ENCODE data around the gene CCL7. TPM values are rescaled to one million over a fixed set of nuclear protein-coding genes. Genes with fewer than 3 reads are reported as not detected.

Gene CCL7
- total and polyA plus RNA-seq, 4 donors: not detected

DNA sequence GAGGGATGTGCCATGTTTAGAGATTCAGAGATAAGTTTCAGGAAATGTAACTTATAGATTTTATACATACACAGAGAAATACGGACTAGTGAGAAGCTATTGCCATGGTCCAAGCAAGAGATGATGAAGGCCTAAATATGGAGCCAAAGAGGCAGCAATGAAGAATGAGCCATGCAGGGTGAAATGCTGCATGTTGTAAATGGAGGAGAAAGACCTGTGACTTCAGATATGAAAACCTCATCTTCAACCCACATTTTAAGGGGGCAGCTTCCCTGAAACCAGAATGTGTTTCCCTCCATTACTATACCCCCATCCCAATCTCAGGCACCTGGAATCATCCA is 12.1 kb upstream of the CCL7 start:
- 78 to 81% methylated on average over 1 of the region's 1 CpG for WGBS, 2 donors
- intact Hi-C loops (cut with DNase I): loop anchor here in 1 of 2 donors (10.0 kb wide), 1 partner anchor 1433 kb away; no protein-coding TSS in a partner anchor
- H3K27me3 ChIP-seq (ENCODE audit: control insufficient read depth in 1 of 2, insufficient read depth in 2 of 2, low read length in 1 of 2): no peaks in the 10 kb centered on the region
- peaks cover 2 to 11% of the 10 kb centered on the region in 2 donors for H3K4me1 ChIP-seq (ENCODE audit: control insufficient read depth in 1 of 2, insufficient read depth in 2 of 2, low read length in 2 of 2)
- no peak for DNase-seq
- H3K4me3 ChIP-seq (ENCODE audit: low read length in 2 of 2): no peak overlapping the region
- H3K9me3 ChIP-seq (ENCODE audit: control insufficient read depth, low read length): no peaks in the 10 kb centered on the region
- no peak overlapping the region for H3K27ac ChIP-seq (ENCODE audit: low read depth in 1 of 2, low read length in 2 of 2)
- H3K36me3 ChIP-seq (ENCODE audit: control insufficient read depth in 1 of 2, insufficient read depth in 2 of 2, low read length in 1 of 2): no peaks in the 10 kb centered on the region
- ATAC-seq (ENCODE audit: low FRiP score): no peak

DNA sequence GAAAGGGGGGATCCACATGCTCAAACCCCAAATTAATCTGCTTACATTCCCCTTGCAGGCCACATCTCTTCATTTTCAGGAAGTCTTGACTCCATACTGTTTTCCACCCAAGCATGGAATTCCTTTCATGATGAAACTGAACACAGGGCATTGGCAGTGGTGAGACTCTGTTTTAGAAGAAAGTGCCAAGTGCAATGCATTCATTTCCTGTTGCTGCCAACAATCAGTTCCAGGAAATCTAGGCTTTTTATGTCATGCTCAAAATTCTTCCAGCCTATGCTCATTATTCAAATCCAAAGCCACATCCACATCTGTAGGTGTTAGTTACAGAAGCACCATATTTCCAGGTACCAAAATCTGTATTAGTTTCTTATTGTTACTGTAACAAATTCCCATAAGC is 10.9 kb upstream of the CCL7 start:
- H3K36me3 ChIP-seq (ENCODE audit: control insufficient read depth in 1 of 2, insufficient read depth in 2 of 2, low read length in 1 of 2): no peaks in the 10 kb centered on the region
- intact Hi-C loops (cut with DNase I): loop anchor here in 1 of 2 donors (10.0 kb wide), 1 partner anchor 1434 kb away; no protein-coding TSS in a partner anchor
- no peaks in the 10 kb centered on the region for H3K27me3 ChIP-seq (ENCODE audit: control insufficient read depth in 1 of 2, insufficient read depth in 2 of 2, low read length in 1 of 2)
- H3K4me1 ChIP-seq (ENCODE audit: control insufficient read depth in 1 of 2, insufficient read depth in 2 of 2, low read length in 2 of 2): peaks cover 2 to 4% of the 10 kb centered on the region in 2 donors
- no peak for DNase-seq
- H3K27ac ChIP-seq (ENCODE audit: low read depth in 1 of 2, low read length in 2 of 2): peak overlapping the region in 1 of 2 donors; percentile 7
- no peaks in the 10 kb centered on the region for H3K9me3 ChIP-seq (ENCODE audit: control insufficient read depth, low read length)
- no peak for ATAC-seq (ENCODE audit: low FRiP score)
- H3K4me3 ChIP-seq (ENCODE audit: low read length in 2 of 2): no peak overlapping the region

DNA sequence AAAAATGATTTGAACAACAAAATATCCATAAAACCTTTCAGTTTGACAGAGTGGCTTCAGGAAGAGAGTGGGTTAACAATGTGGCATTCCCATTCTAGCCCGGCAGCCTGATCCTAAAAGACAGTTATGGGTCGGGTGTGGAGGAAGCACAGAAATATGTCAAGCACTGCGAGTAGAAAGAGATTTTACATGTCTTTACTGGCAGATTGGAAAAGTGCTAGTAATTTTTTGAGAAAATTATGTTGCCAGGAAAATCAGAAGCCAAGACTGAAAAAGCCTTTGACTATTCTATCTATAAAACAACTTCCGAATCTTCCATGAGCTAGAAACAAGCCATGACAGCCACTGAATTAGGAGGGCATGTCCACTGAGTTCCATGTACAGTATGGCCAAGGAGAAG is 9.2 kb upstream of the CCL7 start:
- ATAC-seq (ENCODE audit: low FRiP score) (no peak), DNase-seq (no peak)
- Histone ChIP-seq H3K4me1 (ENCODE audit: control insufficient read depth in 1 of 2, insufficient read depth in 2 of 2, low read length in 2 of 2) (no peaks in the 10 kb centered on the region), H3K4me3 (ENCODE audit: low read length in 2 of 2) (no peak overlapping the region), H3K27me3 (ENCODE audit: control insufficient read depth in 1 of 2, insufficient read depth in 2 of 2, low read length in 1 of 2) (no peaks in the 10 kb centered on the region), H3K9me3 (ENCODE audit: control insufficient read depth, low read length) (no peaks in the 10 kb centered on the region), H3K27ac (ENCODE audit: low read depth in 1 of 2, low read length in 2 of 2) (no peak overlapping the region), H3K36me3 (ENCODE audit: control insufficient read depth in 1 of 2, insufficient read depth in 2 of 2, low read length in 1 of 2) (no peaks in the 10 kb centered on the region)
- WGBS, 2 donors: 33 to 37% methylated on average over 4 of the region's 4 CpGs
- intact Hi-C loops (cut with DNase I): no loop called here

GRCh38 chr17:34261568-34262337 is 8.3 kb upstream of the CCL7 start:
- intact Hi-C loops (cut with DNase I): no loop called here

DNA sequence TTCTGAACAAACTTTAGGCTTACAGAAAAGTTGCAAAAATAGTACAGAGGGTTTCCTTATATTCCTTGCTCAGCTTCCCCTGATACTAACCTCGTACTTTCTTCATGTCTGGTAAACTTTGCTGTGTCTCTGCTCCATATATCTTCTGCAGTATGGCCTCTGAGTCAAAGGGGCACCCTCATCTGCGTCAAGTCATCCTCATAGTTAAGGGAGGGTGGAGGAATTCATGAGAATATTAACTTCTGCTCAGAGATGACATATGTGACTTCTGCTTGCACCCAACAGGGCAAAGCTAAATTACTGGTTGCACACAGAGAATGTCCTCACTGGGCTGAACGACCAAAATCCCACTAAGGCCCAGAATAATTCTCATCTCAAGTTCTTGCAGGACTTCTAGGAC is 4.3 kb upstream of the CCL7 start:
- DNase-seq (no peak), ATAC-seq (ENCODE audit: low FRiP score) (no peak)
- 34 to 37% methylated on average over 3 of the region's 3 CpGs for WGBS, 2 donors
- Histone ChIP-seq H3K27me3 (ENCODE audit: control insufficient read depth in 1 of 2, insufficient read depth in 2 of 2, low read length in 1 of 2) (no peaks in the 10 kb centered on the region), H3K4me3 (ENCODE audit: low read length in 2 of 2) (no peak overlapping the region), H3K27ac (ENCODE audit: low read depth in 1 of 2, low read length in 2 of 2) (no peak overlapping the region), H3K9me3 (ENCODE audit: control insufficient read depth, low read length) (no peaks in the 10 kb centered on the region), H3K36me3 (ENCODE audit: control insufficient read depth in 1 of 2, insufficient read depth in 2 of 2, low read length in 1 of 2) (no peaks in the 10 kb centered on the region), H3K4me1 (ENCODE audit: control insufficient read depth in 1 of 2, insufficient read depth in 2 of 2, low read length in 2 of 2) (no peaks in the 10 kb centered on the region)
- intact Hi-C loops (cut with DNase I): no loop called here

More at GRCh38 chr17:34261568-34262337, 8.3 kb upstream of the CCL7 start:
- H3K36me3 ChIP-seq (ENCODE audit: control insufficient read depth in 1 of 2, insufficient read depth in 2 of 2, low read length in 1 of 2): no peaks in the 10 kb centered on the region
- DNase-seq (no peak), ATAC-seq (ENCODE audit: low FRiP score) (no peak)
- H3K27ac ChIP-seq (ENCODE audit: low read depth in 1 of 2, low read length in 2 of 2): no peak overlapping the region
- WGBS, 2 donors: 90 to 91% methylated on average over 5 of the region's 5 CpGs
- H3K27me3 ChIP-seq (ENCODE audit: control insufficient read depth in 1 of 2, insufficient read depth in 2 of 2, low read length in 1 of 2): no peaks in the 10 kb centered on the region
- H3K9me3 ChIP-seq (ENCODE audit: control insufficient read depth, low read length): no peaks in the 10 kb centered on the region
- no peak overlapping the region for H3K4me3 ChIP-seq (ENCODE audit: low read length in 2 of 2)
- H3K4me1 ChIP-seq (ENCODE audit: control insufficient read depth in 1 of 2, insufficient read depth in 2 of 2, low read length in 2 of 2): no peaks in the 10 kb centered on the region

GRCh38 chr17:34275881-34276280 is 5.9 kb downstream of the CCL7 start:
- Histone ChIP-seq H3K9me3 (ENCODE audit: control insufficient read depth, low read length) (no peaks in the 10 kb centered on the region), H3K36me3 (ENCODE audit: control insufficient read depth in 1 of 2, insufficient read depth in 2 of 2, low read length in 1 of 2) (no peaks in the 10 kb centered on the region), H3K27me3 (ENCODE audit: control insufficient read depth in 1 of 2, insufficient read depth in 2 of 2, low read length in 1 of 2) (no peaks in the 10 kb centered on the region), H3K4me1 (ENCODE audit: control insufficient read depth in 1 of 2, insufficient read depth in 2 of 2, low read length in 2 of 2) (no peaks in the 10 kb centered on the region), H3K27ac (ENCODE audit: low read depth in 1 of 2, low read length in 2 of 2) (no peak overlapping the region), H3K4me3 (ENCODE audit: low read length in 2 of 2) (no peak overlapping the region)
- 1 to 6% methylated on average over 1 of the region's 1 CpG for WGBS, 2 donors
- DNase-seq (no peak), ATAC-seq (ENCODE audit: low FRiP score) (no peak)
- intact Hi-C loops (cut with DNase I): no loop called here

DNA sequence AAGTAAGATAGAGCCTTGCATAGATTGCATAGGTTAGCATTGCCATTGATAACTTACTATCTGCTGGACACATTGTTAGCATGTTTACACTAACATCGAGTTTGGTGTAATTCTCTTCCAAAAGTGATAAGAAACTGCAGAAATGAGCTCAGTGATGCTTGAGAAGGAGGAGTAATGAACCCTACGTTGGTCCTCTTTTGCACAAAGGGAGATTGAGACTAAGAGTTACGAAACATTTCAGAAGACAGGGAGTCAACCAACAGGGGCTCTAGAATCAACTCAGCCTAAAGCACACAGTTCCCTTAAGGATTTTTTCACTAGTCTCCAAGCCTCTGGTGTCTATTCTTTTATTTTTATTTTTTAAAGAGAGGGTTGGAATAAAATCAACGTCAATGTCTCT is 6.8 kb downstream of the CCL7 start:
- Histone ChIP-seq H3K27ac (ENCODE audit: low read depth in 1 of 2, low read length in 2 of 2) (no peak overlapping the region), H3K4me3 (ENCODE audit: low read length in 2 of 2) (no peak overlapping the region), H3K27me3 (ENCODE audit: control insufficient read depth in 1 of 2, insufficient read depth in 2 of 2, low read length in 1 of 2) (no peaks in the 10 kb centered on the region), H3K4me1 (ENCODE audit: control insufficient read depth in 1 of 2, insufficient read depth in 2 of 2, low read length in 2 of 2) (no peaks in the 10 kb centered on the region), H3K9me3 (ENCODE audit: control insufficient read depth, low read length) (no peaks in the 10 kb centered on the region), H3K36me3 (ENCODE audit: control insufficient read depth in 1 of 2, insufficient read depth in 2 of 2, low read length in 1 of 2) (no peaks in the 10 kb centered on the region)
- DNase-seq: no peak
- intact Hi-C loops (cut with DNase I): no loop called here
- WGBS, 2 donors: 64 to 65% methylated on average over 4 of the region's 4 CpGs
- ATAC-seq (ENCODE audit: low FRiP score): no peak

GRCh38 chr17:34283571-34283970 is 13.6 kb downstream of the CCL7 start:
- Histone ChIP-seq H3K27me3 (ENCODE audit: control insufficient read depth in 1 of 2, insufficient read depth in 2 of 2, low read length in 1 of 2) (no peaks in the 10 kb centered on the region), H3K4me3 (ENCODE audit: low read length in 2 of 2) (no peak overlapping the region), H3K36me3 (ENCODE audit: control insufficient read depth in 1 of 2, insufficient read depth in 2 of 2, low read length in 1 of 2) (no peaks in the 10 kb centered on the region), H3K4me1 (ENCODE audit: control insufficient read depth in 1 of 2, insufficient read depth in 2 of 2, low read length in 2 of 2) (no peaks in the 10 kb centered on the region), H3K27ac (ENCODE audit: low read depth in 1 of 2, low read length in 2 of 2) (no peak overlapping the region), H3K9me3 (ENCODE audit: control insufficient read depth, low read length) (no peaks in the 10 kb centered on the region)
- intact Hi-C loops (cut with DNase I): no loop called here
- ATAC-seq (ENCODE audit: low FRiP score) (no peak), DNase-seq (no peak)
- 36 to 49% methylated on average over 6 of the region's 6 CpGs for WGBS, 2 donors

DNA sequence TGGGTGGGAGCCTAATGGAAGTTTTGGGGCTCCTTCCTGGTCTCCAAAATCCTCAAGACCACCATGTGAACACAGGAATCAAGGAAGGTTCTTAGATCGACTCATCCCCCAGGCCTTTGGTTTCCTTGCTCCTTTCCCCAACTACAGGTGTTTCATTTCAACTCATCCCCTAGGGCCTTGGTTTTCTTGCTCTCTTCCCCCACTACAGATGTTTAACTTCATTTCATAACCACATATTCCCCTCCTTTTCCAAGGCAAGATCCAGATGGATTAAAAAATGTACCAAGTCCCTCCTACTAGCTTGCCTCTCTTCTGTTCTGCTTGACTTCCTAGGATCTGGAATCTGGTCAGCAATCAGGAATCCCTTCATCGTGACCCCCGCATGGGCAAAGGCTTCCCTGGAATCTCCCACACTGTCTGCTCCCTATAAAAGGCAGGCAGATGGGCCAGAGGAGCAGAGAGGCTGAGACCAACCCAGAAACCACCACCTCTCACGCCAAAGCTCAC is 15.3 kb downstream of the CCL7 start, which contains the start of gene CCL11:
Gene CCL11 (plus strand): TSS at position 457 of the 507 bp plus-strand sequence. CDS start 67 bp downstream, outside the sequence.
- intact Hi-C loops (cut with DNase I): no loop called here
- WGBS, 2 donors: 77 to 79% methylated on average over 4 of the region's 4 CpGs
- no peak for ATAC-seq (ENCODE audit: low FRiP score)
- no peaks in the 10 kb centered on the region for H3K36me3 ChIP-seq (ENCODE audit: control insufficient read depth in 1 of 2, insufficient read depth in 2 of 2, low read length in 1 of 2)
- no peak within 1 kb of the TSS for H3K27ac ChIP-seq (ENCODE audit: low read depth in 1 of 2, low read length in 2 of 2)
- H3K4me3 ChIP-seq (ENCODE audit: low read length in 2 of 2): no peak within 1 kb of the TSS
- no peak for DNase-seq
- H3K27me3 ChIP-seq (ENCODE audit: control insufficient read depth in 1 of 2, insufficient read depth in 2 of 2, low read length in 1 of 2): no peaks in the 10 kb centered on the region
- no peaks in the 10 kb centered on the region for H3K9me3 ChIP-seq (ENCODE audit: control insufficient read depth, low read length)
- no peaks in the 10 kb centered on the region for H3K4me1 ChIP-seq (ENCODE audit: control insufficient read depth in 1 of 2, insufficient read depth in 2 of 2, low read length in 2 of 2)

Measured in aorta (tissue), 5 donors.